NCI-H774 (cell line): ENCODE results near the gene BRCA1.
"Not testable (repeated sequence)": the region's sequence is repeated elsewhere in the genome, so short reads cannot be mapped to it uniquely, and the experiment has no call there.

Source experiments
- DNase-seq: peaks from one replicate; lab custom pipeline; 2025; lab: John Stamatoyannopoulos, UW

The BRCA1 gene

GRCh38 chr17:43133439-43133838 is 8.3 kb upstream of the BRCA1 start:
- not testable (repeated sequence) for DNase-seq

- no peak for DNase-seq
Measured at GRCh38 chr17:43132117-43132516, 7.0 kb upstream of the BRCA1 start.

- DNase-seq: no peak
Measured at GRCh38 chr17:43129671-43130010, 4.5 kb upstream of the BRCA1 start.

GRCh38 chr17:43127333-43127876 is 2.2 kb upstream of the BRCA1 start:
- DNase-seq: not testable (repeated sequence)

GRCh38 chr17:43126911-43127290 is 1.7 kb upstream of the BRCA1 start:
- no peak for DNase-seq

- no peak for DNase-seq
Measured at GRCh38 chr17:43125967-43126910, 1.1 kb upstream of the BRCA1 start.

GRCh38 chr17:43118679-43119615 is 6.2 kb downstream of the BRCA1 start:
- DNase-seq: no peak

- no peak for DNase-seq
Measured at GRCh38 chr17:43114151-43114552, 11.0 kb downstream of the BRCA1 start.

- no peak for DNase-seq
Measured at GRCh38 chr17:43106552-43106951, 18.6 kb downstream of the BRCA1 start.

GRCh38 chr17:43105146-43105545 is 20.0 kb downstream of the BRCA1 start:
- DNase-seq: no peak

GRCh38 chr17:43104665-43105064 is 20.5 kb downstream of the BRCA1 start:
- DNase-seq: no peak

- not testable (repeated sequence) for DNase-seq
Measured at GRCh38 chr17:43095364-43095763, 29.8 kb downstream of the BRCA1 start.

- DNase-seq: no peak
Measured at GRCh38 chr17:43094129-43094835, 30.9 kb downstream of the BRCA1 start.

- no peak for DNase-seq
Measured at GRCh38 chr17:43092901-43093300, 32.3 kb downstream of the BRCA1 start.

GRCh38 chr17:43090022-43090421 is 35.1 kb downstream of the BRCA1 start:
- no peak for DNase-seq

- no peak for DNase-seq
Measured at GRCh38 chr17:43085474-43085873, 39.7 kb downstream of the BRCA1 start.

- no peak for DNase-seq
Measured at GRCh38 chr17:43079641-43080302, 45.4 kb downstream of the BRCA1 start.

- no peak for DNase-seq
Measured at GRCh38 chr17:43074869-43075268, 50.3 kb downstream of the BRCA1 start.

- no peak for DNase-seq
Measured at GRCh38 chr17:43070872-43071271, 54.3 kb downstream of the BRCA1 start.

GRCh38 chr17:43070257-43070656 is 54.9 kb downstream of the BRCA1 start:
- no peak for DNase-seq

- DNase-seq: no peak
Measured at GRCh38 chr17:43069368-43069898, 55.7 kb downstream of the BRCA1 start.
